Left cardiac atrium (tissue), 4 donors: ENCODE measurements around the gene LTF. TPM values are rescaled to one million over a fixed set of nuclear protein-coding genes. Genes with fewer than 3 reads are reported as not detected.
"Not testable (repeated sequence)": the region's sequence is repeated elsewhere in the genome, so short reads cannot be mapped to it uniquely, and the experiment has no call there.

Experiments
- ATAC-seq, 2 donors: fragments of 200-7000 bp; cut with Tn5 transposase; one replicate each; pipeline ENCODE4 v1.9.1; 2020; ENCODE audit warnings: mild to moderate bottlenecking in 2 of 2, moderate library complexity in 2 of 2
- DNase-seq: peaks from one replicate; pipeline ENCODE4 v3.0.0-alpha.2; 2020
- intact Hi-C, 2 donors: fragments of 100-400 bp; cut with DNase I; formaldehyde crosslinking; loops; one replicate each; pipeline versions ENCODE4 v1.14.1 to v1.15.1; 2022 to 2023
- total RNA-seq, 2 donors: library from RNA; stranded (reverse); fragmentation: NEBNext Ultra II Directional; extraction: Animal tissue kit (Norgen Biotek cat#: 25700); gene quantifications; one replicate each; pipeline ENCODE4 v1.2.1, GENCODE V29; 2021
- donor health status: DM: no; HTN: yes; CAD: no.
- donor health status: DM: no; HTN: yes; CAD: no; lungs with severe emphysema.
- donor health status: DM: yes; HTN: yes; CAD: no.
- donor health status: Dilated cardiomyopathy.

The LTF gene
- total RNA-seq, 2 donors from 2014 or later, result 2.9 to 3.1 TPM

DNA sequence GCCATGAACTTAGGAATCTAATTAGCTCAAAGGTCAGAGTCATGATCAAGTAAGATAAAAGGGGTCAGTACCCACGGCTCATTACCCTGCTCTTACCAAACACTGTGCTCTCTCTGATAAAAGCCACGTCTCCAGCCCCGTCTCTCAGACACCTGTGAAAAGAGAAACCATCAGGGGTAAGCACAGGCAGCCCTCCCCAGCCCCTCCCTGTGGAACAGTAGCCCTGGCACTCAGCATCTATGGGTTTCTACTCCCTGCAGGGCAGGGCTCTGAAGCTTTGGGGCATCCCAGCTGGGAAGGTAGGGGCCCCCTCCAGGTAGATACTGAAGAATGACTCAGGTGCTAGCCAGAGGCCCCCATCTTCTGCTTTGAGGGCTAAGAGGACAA, 10.5 kb downstream of the LTF start:
- intact Hi-C loops, result no loop called here
- ATAC-seq (no peak), DNase-seq (no peak)

- DNase-seq (no peak), ATAC-seq (no peak)
- intact Hi-C loops, result no loop called here
These were observed 11.0 kb downstream of the LTF start for GRCh38 chr3:46453526-46454208.

- ATAC-seq (no peak), DNase-seq (no peak)
- intact Hi-C loops, result no loop called here
These were observed 14.8 kb downstream of the LTF start for GRCh38 chr3:46449755-46450552.

- no peak for ATAC-seq
- intact Hi-C loops, result no loop called here
These were observed 16.0 kb downstream of the LTF start for GRCh38 chr3:46448721-46449120.

GRCh38 chr3:46447228-46447985, 17.3 kb downstream of the LTF start:
- intact Hi-C loops, result no loop called here
- DNase-seq (no peak), ATAC-seq (peak in 1 of 2 donors; percentile 48)

More at GRCh38 chr3:46448721-46449120, 16.0 kb downstream of the LTF start:
- no peak for DNase-seq

DNA sequence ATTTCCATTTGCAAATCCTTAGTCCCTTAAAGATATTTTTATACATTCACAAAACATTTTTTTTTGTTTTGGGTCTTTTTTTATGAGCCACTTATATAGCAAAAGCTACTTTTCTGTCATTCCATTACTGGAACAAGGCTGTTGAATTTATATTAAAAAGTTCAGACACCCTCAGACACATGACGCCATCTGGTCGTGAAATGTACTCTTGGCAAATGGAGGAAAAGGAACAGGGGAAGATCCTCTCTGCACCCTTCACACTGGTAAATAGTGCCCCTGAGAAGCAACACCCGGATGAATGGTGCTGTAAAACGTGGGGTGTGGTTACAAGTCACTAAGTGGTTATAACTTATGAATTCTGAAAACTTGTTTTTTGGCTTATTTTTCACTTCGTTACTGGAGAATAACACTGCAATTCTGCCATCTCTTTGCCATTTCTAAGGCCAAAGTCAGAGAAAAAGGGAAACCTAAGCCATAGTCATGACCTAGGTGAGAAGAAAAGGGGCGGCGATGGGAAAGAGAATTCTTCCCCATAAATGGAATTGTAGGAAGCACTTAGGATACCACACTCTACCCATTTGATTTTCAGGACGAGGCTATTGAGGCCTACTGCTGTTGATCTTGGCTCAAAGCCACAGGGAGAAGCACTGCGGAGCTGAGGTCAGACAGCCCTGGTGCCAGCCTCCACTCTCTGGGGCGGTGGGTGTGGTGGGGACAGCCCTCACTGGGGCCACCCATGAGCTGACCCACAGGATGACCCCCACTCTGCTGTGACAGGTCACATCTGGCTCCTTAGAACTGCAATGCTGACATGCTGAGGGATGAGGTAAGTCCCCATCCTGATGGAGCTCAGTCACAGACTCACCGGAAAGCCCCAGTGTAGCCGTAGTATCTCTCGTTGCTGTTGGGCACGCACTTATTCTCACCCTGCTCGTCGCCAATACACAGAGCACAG, 21.9 kb downstream of the LTF start:
- intact Hi-C loops, result no loop called here
- ATAC-seq (no peak), DNase-seq (no peak)

DNA sequence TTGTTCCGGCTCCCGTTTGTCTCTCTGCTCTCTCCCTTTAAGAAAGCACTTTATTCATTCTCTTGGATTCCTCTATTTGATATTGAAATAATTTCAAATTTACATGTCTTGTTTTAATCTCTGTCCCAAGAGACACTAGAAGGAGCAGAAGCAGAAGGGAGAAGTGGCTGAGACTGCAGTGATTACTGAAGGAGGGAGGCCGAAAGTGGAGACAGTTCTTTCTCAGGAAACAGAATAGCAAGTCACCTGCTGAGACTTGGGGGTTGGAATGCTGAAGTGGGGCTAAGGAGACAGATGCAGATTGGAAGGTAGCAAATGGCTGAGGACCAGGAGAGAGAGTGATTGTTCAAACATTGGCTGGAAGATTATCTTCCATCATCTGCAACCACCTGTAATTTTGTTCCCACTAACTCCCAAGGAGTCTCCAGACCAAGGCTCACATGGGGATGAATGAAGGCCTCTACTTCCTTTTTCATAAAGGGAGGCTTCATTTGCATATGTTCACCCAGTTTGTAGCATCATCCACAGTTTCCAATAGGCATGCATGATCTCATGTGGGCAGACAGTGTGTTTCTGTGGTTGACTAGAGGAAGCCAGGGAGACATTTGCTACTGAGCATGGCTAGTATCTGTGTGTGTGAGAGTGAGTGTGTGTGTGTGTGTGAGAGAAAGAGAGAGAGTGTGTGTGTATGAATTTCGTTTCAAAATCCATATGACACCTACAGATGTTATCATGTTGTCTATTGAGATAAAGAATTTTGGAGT, 24.0 kb downstream of the LTF start:
- ATAC-seq, result no peak
- intact Hi-C loops, result no loop called here
- DNase-seq, result no peak

- DNase-seq, result no peak
- ATAC-seq, result no peak
- intact Hi-C loops, result no loop called here
These were observed 25.9 kb downstream of the LTF start for GRCh38 chr3:46438831-46439230.

DNA sequence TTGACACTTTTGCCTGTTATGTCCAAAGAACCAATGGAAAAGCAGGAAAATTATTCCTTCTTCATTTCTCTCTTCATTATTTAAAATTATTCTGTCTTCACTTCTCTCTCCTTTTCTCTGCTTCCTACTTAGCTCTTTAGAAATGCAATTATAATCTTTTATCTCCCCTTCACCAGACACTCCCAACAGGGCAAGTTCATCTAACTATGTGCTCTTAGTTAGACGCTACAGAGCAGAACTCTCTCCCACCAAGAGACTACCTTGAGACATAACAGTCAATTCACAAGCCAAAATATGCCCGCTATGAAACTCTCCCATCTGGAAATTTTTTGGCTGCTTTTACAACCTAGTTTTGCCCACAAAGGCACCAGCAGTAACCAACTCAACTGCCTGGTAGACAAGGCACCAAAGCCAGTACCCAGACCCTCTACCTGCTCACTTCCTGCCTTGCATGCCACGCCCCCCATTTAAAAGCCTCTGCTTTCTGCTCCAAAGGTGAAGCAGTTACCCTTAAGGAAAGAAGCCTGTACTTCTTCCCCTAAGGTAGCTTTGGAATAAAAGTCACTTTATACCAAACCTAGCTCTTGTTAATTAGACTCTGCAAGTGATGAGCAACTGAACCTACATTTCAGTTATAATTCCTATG, 29.5 kb downstream of the LTF start:
- intact Hi-C loops, result no loop called here
- ATAC-seq (no peak), DNase-seq (no peak)

DNA sequence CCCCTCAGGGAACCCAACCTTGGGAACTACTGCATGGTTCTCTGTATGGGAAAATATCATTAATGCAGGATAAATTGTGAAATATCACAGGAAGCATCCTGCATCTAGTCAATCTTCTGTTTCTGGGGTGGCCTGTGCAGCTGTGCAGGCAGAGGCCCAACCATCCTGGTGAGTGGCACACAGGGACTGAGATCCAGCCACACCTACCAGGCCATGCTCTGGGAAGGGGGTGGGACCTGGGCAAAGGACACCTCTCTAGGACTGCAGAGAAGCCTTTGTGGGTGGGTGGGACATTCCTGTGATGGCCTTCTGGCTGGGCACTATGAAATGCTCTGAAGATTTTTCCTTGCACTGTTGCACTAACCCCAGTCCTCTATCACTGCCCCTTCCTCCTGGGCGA, 30.9 kb downstream of the LTF start:
- ATAC-seq, result no peak
- intact Hi-C loops, result no loop called here

GRCh38 chr3:46433118-46433517, 31.6 kb downstream of the LTF start:
- intact Hi-C loops, result not testable (repeated sequence)

More for the DNA sequence above, 30.9 kb downstream of the LTF start:
- no peak for DNase-seq

GRCh38 chr3:46431905-46432304, 32.8 kb downstream of the LTF start:
- ATAC-seq, intact Hi-C loops: not testable (repeated sequence)

More at GRCh38 chr3:46433118-46433517, 31.6 kb downstream of the LTF start:
- DNase-seq, ATAC-seq: not testable (repeated sequence)

DNA sequence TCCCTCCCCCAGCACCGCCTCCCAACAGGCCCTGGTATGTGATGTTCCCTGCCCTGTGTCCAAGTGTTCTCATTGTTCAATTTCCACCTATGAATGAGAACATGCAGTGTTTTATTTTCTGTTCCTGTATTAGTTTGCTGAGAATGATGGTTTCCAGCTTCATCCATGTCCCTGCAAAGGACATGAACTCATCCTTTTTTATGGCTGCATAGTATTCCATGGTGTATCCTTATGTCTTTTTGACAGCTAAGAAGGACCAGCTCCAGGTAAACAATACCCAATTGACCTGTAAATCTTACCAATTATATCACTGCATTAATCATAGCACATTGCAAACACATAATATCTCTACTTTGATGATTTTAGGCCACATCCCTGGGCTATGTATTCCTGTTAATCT, 33.8 kb downstream of the LTF start:
- intact Hi-C loops, ATAC-seq, DNase-seq: not testable (repeated sequence)

More at GRCh38 chr3:46431905-46432304, 32.8 kb downstream of the LTF start:
- DNase-seq, result not testable (repeated sequence)

DNA sequence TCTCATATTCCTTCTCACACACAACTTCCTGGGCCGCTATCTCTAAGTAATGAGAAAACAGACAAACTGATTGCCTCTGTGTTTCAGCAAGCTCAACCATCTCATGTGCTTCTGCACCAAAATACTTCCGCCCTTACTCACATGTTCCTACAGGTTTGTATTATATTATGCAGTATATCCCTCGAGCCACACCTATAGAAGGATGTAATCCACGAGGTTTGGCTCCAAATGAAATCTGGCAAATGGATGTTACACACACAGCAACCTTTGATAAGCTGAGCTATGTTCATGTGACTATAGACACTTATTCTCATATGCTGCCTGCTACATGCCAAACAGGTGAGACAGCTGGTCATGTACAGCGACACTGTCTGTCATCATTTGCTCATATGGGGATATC, 35.0 kb downstream of the LTF start:
- intact Hi-C loops, result no loop called here
- ATAC-seq (no peak), DNase-seq (no peak)

DNA sequence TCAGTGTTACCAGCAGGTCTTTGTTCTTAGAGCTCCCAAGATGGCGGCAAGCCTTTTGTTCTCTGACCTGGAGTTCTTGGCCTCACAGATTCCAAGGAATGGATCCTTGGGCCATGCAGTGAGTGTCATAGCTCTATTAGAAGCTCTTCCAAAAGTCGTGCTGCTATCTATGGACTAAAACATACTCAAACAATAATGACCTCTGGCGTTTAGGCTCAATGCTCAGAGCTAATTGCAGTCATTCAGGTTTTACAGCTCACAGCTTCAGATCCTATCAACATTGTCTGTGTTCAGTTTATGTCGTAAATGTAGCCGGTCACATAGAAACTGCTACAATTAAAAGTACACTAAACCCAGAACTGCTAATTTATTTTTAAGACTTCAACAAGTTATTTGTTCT, 35.5 kb downstream of the LTF start:
- ATAC-seq (no peak), DNase-seq (no peak)
- intact Hi-C loops, result no loop called here

GRCh38 chr3:46427916-46428833, 36.5 kb downstream of the LTF start:
- no peak for DNase-seq
- ATAC-seq, result peak; percentile 87 to 94
- intact Hi-C loops, result no loop called here
